Anterior cingulate cortex (tissue), 58 donors: ENCODE results near the gene ZNF469.

Experiments used
- DNase-seq, 58 donors: peaks; one replicate each; lab custom pipeline; 2025; lab: John Stamatoyannopoulos, UW

ZNF469 gene

DNA sequence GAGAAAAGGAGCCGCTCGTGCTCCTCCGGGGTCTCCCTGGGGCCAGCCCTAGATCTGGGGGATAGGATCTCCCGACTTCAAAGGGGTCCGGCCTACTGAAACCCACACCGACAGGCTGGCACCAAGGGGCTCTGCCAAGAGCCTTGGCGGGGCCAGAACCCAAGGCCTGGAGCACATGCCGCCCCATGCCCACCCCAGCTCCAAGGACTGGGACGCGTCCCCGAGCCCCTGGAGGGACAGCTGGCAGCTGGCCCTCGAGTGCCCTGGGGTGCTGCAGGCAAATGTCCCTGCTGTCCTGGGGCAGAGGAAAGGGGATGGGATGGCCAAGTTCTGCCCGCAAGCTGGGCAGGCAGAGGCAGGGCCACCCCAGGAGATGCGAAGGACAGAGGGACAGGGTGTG lies 38.5 kb downstream of the ZNF469 start:
- no peak for DNase-seq

DNA sequence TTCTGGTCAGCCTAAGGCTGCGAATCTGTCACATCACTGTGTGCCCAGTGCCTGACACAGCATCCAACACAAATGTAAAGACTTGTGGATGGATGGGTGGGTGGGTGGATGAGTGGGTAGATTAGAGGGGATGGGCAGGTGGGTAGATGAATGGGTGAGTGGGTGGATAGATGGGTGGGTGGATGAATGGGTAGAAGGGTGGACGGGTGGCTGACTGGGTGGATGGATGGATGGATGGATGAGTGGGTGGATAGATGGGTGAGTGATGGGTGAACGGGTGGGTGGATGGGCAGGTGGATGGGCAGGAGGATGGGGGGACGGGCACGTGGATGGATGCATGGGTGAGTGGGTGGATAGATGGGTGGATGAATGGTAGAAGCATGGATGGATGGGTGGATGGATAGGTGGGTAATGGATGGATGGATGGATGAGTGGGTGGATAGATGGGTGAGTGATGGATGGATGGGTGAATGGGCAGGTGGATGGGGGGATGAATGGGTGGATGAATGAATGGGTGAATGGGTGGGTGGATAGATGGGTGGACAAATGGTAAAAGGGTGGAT lies 39.2 kb downstream of the ZNF469 start:
- DNase-seq = no peak

GRCh38 chr16:88422733-88423447 lies 40.1 kb downstream of the ZNF469 start:
- DNase-seq = no peak

GRCh38 chr16:88423448-88423850 lies 40.7 kb downstream of the ZNF469 start:
- no peak for DNase-seq

GRCh38 chr16:88424587-88425235 lies 42.0 kb downstream of the ZNF469 start:
- DNase-seq = peak in 16 of 58 donors; percentile 3 to 44 (median 20)

- DNase-seq = no peak
Measured at GRCh38 chr16:88426018-88426417, 43.3 kb downstream of the ZNF469 start.

GRCh38 chr16:88427376-88427775 lies 44.6 kb downstream of the ZNF469 start:
- DNase-seq = no peak

DNA sequence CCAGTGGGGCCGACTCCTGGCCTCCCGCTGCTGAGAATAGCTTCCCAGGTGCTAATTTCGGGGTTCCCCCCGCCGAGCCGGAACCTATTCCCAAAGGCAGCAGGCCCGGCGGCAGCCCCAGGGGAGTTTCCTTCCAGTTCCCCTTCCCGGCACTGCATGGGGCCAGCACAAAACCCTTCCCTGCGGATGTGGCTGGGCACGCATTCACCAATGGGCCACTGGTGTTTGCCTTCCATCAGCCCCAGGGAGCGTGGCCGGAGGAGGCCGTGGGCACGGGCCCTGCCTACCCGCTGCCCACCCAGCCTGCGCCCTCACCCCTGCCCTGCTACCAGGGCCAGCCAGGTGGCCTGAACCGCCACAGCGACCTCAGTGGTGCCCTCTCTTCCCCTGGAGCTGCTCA lies 45.4 kb downstream of the ZNF469 start:
- DNase-seq = peak in 1 of 58 donors; percentile 12

- DNase-seq = peak in 15 of 58 donors; percentile 16 to 56 (median 31)
Measured at GRCh38 chr16:88428616-88429386, 46.0 kb downstream of the ZNF469 start.

GRCh38 chr16:88429387-88430184 lies 46.8 kb downstream of the ZNF469 start:
- peak in 3 of 58 donors; percentile 31 to 37 (median 31) for DNase-seq

DNA sequence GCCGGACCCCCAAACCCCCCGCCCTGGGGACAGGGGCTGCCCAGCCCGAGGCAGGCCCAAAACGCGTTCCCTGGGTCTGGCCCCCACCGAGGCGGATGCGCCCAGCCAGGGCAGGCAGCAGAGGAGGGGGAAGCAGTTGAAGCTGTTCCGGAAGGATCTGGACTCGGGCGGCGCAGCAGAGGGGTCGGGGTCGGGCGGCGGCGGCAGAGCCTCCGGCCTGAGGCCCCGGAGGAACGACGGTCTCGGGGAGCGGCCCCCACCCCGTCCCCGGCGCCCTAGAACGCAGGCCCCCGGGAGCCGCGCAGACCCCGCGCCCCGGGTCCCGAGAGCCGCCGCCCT lies 47.4 kb downstream of the ZNF469 start:
- DNase-seq = no peak

GRCh38 chr16:88430524-88431446 lies 48.0 kb downstream of the ZNF469 start:
- peak in 3 of 58 donors; percentile 13 to 24 (median 19) for DNase-seq

- no peak for DNase-seq
Measured at GRCh38 chr16:88431651-88432050, 48.9 kb downstream of the ZNF469 start.

DNA sequence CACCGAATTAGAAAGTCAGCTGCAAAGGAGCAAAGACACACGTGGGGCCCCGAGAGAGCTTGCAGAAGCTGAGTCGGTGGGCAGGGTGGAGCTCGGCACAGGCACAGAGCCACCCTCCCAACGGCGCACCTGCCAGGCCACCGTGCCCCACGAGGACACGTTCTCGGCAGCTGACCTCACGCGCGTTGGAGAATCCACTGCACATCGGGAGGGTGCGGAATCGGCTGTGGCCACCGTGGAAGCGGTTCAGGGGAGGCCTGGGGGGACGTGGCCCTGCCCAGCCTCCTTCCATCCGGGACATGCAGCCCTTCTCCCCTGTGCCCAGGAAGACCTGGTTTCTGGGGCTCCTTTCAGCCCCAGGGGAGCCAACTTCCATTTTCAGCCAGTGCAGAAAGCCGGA lies 49.4 kb downstream of the ZNF469 start:
- DNase-seq = no peak
